Adrenal gland (tissue), 5 donors: ENCODE measurements around the gene EVA1C.
"Not testable (repeated sequence)": the region's sequence is repeated elsewhere in the genome, so short reads cannot be mapped to it uniquely, and the experiment has no call there.

Experiments used
- POLR2A ChIP-seq, 2 donors: fragments of 450-650 bp; IDR thresholded peaks; one replicate each; pipeline ENCODE4 v1.6.1; 2017; ENCODE audit warnings: antibody characterized with exemption in 2 of 2, mild to moderate bottlenecking in 2 of 2, moderate library complexity in 1 of 2
- TF ChIP-seq, protein P1 (sequence below), 6 experiments: fragments of 450-650 bp in 4 of 6; fragments of 200-600 bp in 2 of 6; sonication (generic) in 1 of 6; IDR thresholded peaks; 1 replicate in 5 of 6; 2 replicates in 1 of 6; pipeline versions ENCODE4 v1.5.1 to v1.8.0; 2016 to 2021; ENCODE audit warnings: antibody characterized with exemption in 6 of 6, mild to moderate bottlenecking in 2 of 6, moderate library complexity in 1 of 6
- donor health status: DM: no; HTN: no; CAD: no.

DNA sequence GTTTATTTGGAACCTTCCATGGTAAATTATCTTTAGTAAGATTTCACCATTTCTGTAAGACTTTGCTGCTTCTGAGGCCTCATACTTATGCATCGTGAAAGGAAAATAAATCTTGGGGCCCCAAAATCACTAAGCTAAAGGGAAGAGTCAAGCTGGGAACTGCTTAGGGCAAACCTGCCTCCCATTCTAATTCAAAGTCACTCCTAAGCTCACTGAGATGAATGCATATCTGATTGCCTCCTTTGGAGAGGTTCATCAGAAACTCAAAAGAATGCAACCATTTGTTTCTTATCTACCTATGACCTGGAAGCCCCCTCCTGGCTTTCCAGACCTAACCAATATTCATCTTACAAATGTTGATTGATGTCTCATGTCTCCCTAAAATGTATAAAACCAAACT is 149.0 kb downstream of the EVA1C start:
- TF ChIP-seq POLR2A (IDR thresholded peaks at IDR 0.05), result not testable (repeated sequence)
- TF ChIP-seq, protein P1, sequence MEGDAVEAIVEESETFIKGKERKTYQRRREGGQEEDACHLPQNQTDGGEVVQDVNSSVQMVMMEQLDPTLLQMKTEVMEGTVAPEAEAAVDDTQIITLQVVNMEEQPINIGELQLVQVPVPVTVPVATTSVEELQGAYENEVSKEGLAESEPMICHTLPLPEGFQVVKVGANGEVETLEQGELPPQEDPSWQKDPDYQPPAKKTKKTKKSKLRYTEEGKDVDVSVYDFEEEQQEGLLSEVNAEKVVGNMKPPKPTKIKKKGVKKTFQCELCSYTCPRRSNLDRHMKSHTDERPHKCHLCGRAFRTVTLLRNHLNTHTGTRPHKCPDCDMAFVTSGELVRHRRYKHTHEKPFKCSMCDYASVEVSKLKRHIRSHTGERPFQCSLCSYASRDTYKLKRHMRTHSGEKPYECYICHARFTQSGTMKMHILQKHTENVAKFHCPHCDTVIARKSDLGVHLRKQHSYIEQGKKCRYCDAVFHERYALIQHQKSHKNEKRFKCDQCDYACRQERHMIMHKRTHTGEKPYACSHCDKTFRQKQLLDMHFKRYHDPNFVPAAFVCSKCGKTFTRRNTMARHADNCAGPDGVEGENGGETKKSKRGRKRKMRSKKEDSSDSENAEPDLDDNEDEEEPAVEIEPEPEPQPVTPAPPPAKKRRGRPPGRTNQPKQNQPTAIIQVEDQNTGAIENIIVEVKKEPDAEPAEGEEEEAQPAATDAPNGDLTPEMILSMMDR (IDR thresholded peaks at IDR 0.05), result not testable (repeated sequence)
